HG02938 (cell line): ENCODE measurements around the gene KLF5.
"Not testable (repeated sequence)": the region's sequence is repeated elsewhere in the genome, so short reads cannot be mapped to it uniquely, and the experiment has no call there.

Experiments
- ATAC-seq: cut with Tn5 transposase; IDR thresholded peaks from one replicate; pipeline ENCODE4 v1.9.1; 2021; ENCODE audit warnings: mild to moderate bottlenecking, moderate library complexity; ENCODE audit not compliant: unreplicated experiment

KLF5 gene

GRCh38 chr13:73082895-73083294 is 24.1 kb downstream of the KLF5 start:
- no peak for ATAC-seq

GRCh38 chr13:73088332-73088935 is 29.6 kb downstream of the KLF5 start:
- no peak for ATAC-seq

- ATAC-seq, result no peak
These were observed 30.4 kb downstream of the KLF5 start for GRCh38 chr13:73089213-73089612.

- ATAC-seq, result no peak
These were observed 31.5 kb downstream of the KLF5 start for GRCh38 chr13:73090116-73090822.

GRCh38 chr13:73090823-73091187 is 32.0 kb downstream of the KLF5 start:
- no peak for ATAC-seq

- no peak for ATAC-seq
These were observed 34.0 kb downstream of the KLF5 start for GRCh38 chr13:73092829-73093228.

- ATAC-seq, result no peak
These were observed 37.4 kb downstream of the KLF5 start for GRCh38 chr13:73096173-73096572.

GRCh38 chr13:73096638-73097037 is 37.8 kb downstream of the KLF5 start:
- no peak for ATAC-seq

- not testable (repeated sequence) for ATAC-seq
These were observed 42.0 kb downstream of the KLF5 start for GRCh38 chr13:73100781-73101180.

- ATAC-seq, result no peak
These were observed 42.7 kb downstream of the KLF5 start for GRCh38 chr13:73101351-73102007.

GRCh38 chr13:73103238-73103637 is 44.4 kb downstream of the KLF5 start:
- no peak for ATAC-seq

- no peak for ATAC-seq
These were observed 47.8 kb downstream of the KLF5 start for GRCh38 chr13:73106513-73107178.

- no peak for ATAC-seq
These were observed 48.7 kb downstream of the KLF5 start for GRCh38 chr13:73107481-73107880.

GRCh38 chr13:73107970-73108369 is 49.2 kb downstream of the KLF5 start:
- ATAC-seq, result no peak

GRCh38 chr13:73109288-73109899 is 50.6 kb downstream of the KLF5 start:
- ATAC-seq, result no peak

GRCh38 chr13:73109969-73110368 is 51.2 kb downstream of the KLF5 start:
- ATAC-seq, result no peak

- no peak for ATAC-seq
These were observed 52.0 kb downstream of the KLF5 start for GRCh38 chr13:73110814-73111213.

GRCh38 chr13:73111331-73111730 is 52.5 kb downstream of the KLF5 start:
- no peak for ATAC-seq

- ATAC-seq, result no peak
These were observed 60.8 kb downstream of the KLF5 start for GRCh38 chr13:73119612-73120011.
